Measurements from ENCODE around the gene CDH8. TPM values are rescaled to one million over a fixed set of nuclear protein-coding genes. Genes with fewer than 3 reads are reported as not detected.

The CDH8 gene
- total RNA-seq, 4 donors from 2014 or later = not detected

GRCh38 chr16:61968242-61969076, 67.8 kb downstream of the CDH8 start:
- ATAC-seq (ENCODE audit: low FRiP score) (no peak), DNase-seq (ENCODE audit: low spot score) (no peak)
- TF ChIP-seq CTCF (IDR thresholded peaks at IDR 0.05) = no peak

GRCh38 chr16:61957075-61957855, 79.0 kb downstream of the CDH8 start:
- ATAC-seq (ENCODE audit: low FRiP score) = no peak
- TF ChIP-seq CTCF (IDR thresholded peaks at IDR 0.05) = no peak
- DNase-seq (ENCODE audit: low spot score) = no peak

- DNase-seq (ENCODE audit: low spot score) (no peak), ATAC-seq (ENCODE audit: low FRiP score) (no peak)
- TF ChIP-seq CTCF (IDR thresholded peaks at IDR 0.05) = no peak
Observed at GRCh38 chr16:61952841-61953240, 83.4 kb downstream of the CDH8 start.

- DNase-seq (ENCODE audit: low spot score) (no peak), ATAC-seq (ENCODE audit: low FRiP score) (no peak)
- no peak for TF ChIP-seq CTCF (IDR thresholded peaks at IDR 0.05)
Observed at GRCh38 chr16:61948414-61948813, 87.8 kb downstream of the CDH8 start.

- DNase-seq (ENCODE audit: low spot score) (no peak), ATAC-seq (ENCODE audit: low FRiP score) (no peak)
- no peak for TF ChIP-seq CTCF (IDR thresholded peaks at IDR 0.05)
Observed at GRCh38 chr16:61946019-61946418, 90.2 kb downstream of the CDH8 start.

- TF ChIP-seq CTCF (IDR thresholded peaks at IDR 0.05) = no peak
- no peak for ATAC-seq (ENCODE audit: low FRiP score)
- no peak for DNase-seq (ENCODE audit: low spot score)
Observed at GRCh38 chr16:61945511-61945910, 90.7 kb downstream of the CDH8 start.

All from omental fat pad (tissue), 4 donors.